Measurements from ENCODE around the gene ZNF281.

DNA sequence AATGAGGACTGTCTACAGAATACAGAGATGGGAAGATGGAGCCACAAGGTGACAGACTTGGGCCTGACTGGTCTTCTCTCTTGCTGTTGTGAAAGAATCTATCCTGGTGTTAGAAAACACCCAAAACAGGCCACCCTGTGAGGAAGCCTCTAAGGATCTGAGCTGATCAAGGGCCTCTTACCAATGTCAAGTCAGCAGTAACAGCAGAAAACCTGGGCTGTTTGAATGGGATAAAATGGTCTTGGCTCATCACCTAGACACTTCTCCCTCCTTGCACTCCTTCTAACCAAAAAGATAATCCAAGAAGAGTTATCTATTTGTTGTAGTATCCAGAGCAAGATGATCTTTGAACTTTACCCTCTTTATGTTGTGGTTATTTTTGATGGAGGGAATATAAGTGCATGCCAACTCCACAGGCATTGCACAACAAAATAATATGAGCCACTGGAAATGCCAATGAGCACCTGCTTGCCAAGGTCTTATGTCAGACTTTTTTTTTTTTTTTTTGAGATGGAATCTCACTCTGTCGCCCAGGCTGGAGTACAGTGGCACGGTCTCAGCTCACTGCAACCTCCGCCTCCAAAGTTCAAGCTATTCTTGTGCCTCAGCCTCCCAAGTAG is 32.8 kb upstream of the ZNF281 start:
- TF ChIP-seq, protein P1, sequence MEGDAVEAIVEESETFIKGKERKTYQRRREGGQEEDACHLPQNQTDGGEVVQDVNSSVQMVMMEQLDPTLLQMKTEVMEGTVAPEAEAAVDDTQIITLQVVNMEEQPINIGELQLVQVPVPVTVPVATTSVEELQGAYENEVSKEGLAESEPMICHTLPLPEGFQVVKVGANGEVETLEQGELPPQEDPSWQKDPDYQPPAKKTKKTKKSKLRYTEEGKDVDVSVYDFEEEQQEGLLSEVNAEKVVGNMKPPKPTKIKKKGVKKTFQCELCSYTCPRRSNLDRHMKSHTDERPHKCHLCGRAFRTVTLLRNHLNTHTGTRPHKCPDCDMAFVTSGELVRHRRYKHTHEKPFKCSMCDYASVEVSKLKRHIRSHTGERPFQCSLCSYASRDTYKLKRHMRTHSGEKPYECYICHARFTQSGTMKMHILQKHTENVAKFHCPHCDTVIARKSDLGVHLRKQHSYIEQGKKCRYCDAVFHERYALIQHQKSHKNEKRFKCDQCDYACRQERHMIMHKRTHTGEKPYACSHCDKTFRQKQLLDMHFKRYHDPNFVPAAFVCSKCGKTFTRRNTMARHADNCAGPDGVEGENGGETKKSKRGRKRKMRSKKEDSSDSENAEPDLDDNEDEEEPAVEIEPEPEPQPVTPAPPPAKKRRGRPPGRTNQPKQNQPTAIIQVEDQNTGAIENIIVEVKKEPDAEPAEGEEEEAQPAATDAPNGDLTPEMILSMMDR (conservative IDR thresholded peaks at IDR 0.05; ENCODE audit: low read length) = no peak
- no peak for TF ChIP-seq EZH2phosphoT487 (IDR thresholded peaks at IDR 0.05; ENCODE audit: borderline replicate concordance)

Data from Loucy (cell line).